HG03457 (cell line): ENCODE data around the gene SLC22A24.
"Not testable (repeated sequence)": the region's sequence is repeated elsewhere in the genome, so short reads cannot be mapped to it uniquely, and the experiment has no call there.

Experiments
- ATAC-seq: cut with Tn5 transposase; IDR thresholded peaks from one replicate; pipeline ENCODE4 v1.9.1; 2021; ENCODE audit warnings: moderate number of reproducible peaks; ENCODE audit not compliant: unreplicated experiment

SLC22A24 gene

GRCh38 chr11:63144121-63144520 is at the start of gene SLC22A24:
Gene SLC22A24, minus strand, starts transcription at chr11:63144221. Its CDS starts 442 bp downstream, at chr11:63143779.
- no peak for ATAC-seq

GRCh38 chr11:63180536-63180935 is 36.5 kb upstream of the SLC22A24 start:
- no peak for ATAC-seq

GRCh38 chr11:63179432-63180041 is 35.5 kb upstream of the SLC22A24 start:
- no peak for ATAC-seq

- no peak for ATAC-seq
Measured at GRCh38 chr11:63177872-63178271, 33.9 kb upstream of the SLC22A24 start.

- ATAC-seq, result no peak
Measured at GRCh38 chr11:63165706-63166310, 21.8 kb upstream of the SLC22A24 start.

GRCh38 chr11:63155794-63156193 is 11.8 kb upstream of the SLC22A24 start:
- no peak for ATAC-seq

- no peak for ATAC-seq
Measured at GRCh38 chr11:63146581-63146980, 2.6 kb upstream of the SLC22A24 start.

- ATAC-seq, result no peak
Measured at GRCh38 chr11:63142459-63142858, 1.6 kb downstream of the SLC22A24 start.

- no peak for ATAC-seq
Measured at GRCh38 chr11:63132985-63133775, 10.8 kb downstream of the SLC22A24 start.

- no peak for ATAC-seq
Measured at GRCh38 chr11:63099555-63099954, 44.5 kb downstream of the SLC22A24 start.

GRCh38 chr11:63080682-63081081 is 63.3 kb downstream of the SLC22A24 start:
- ATAC-seq, result no peak

- ATAC-seq, result not testable (repeated sequence)
Measured at GRCh38 chr11:63046203-63046602, 97.8 kb downstream of the SLC22A24 start.

GRCh38 chr11:63042596-63042995 is 101.4 kb downstream of the SLC22A24 start:
- no peak for ATAC-seq

- ATAC-seq, result no peak
Measured at GRCh38 chr11:63032457-63032856, 111.6 kb downstream of the SLC22A24 start.
